ENCODE results near the gene ADGRL1. TPM values are rescaled to one million over a fixed set of nuclear protein-coding genes. Genes with fewer than 3 reads are reported as not detected.

Gene ADGRL1
- polyA plus RNA-seq, 1 of the 3 experiments (the other 2 are of a cell fraction), result 13.4 TPM

DNA sequence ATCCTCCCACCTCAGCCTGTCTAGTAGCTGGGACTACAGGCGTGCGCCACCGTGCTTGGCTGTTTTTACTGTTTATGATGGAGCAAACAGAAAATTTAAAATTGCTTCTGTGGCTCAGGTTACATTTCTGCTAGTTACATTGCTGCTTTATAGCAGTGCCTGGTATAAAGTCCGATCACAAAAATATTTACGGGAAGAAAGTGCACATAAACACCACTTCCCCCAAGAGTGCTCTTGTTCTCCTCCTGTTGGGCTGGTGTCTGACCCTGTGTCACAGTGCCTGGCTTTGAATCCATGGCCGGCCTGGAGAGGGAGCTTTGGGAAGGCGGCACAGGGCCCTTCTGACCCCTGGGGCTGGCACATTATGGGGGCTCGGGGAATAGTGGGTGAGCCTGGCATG, 100.3 kb downstream of the ADGRL1 start (continued):
- TF ChIP-seq, protein P1, sequence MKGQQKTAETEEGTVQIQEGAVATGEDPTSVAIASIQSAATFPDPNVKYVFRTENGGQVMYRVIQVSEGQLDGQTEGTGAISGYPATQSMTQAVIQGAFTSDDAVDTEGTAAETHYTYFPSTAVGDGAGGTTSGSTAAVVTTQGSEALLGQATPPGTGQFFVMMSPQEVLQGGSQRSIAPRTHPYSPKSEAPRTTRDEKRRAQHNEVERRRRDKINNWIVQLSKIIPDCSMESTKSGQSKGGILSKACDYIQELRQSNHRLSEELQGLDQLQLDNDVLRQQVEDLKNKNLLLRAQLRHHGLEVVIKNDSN (IDR thresholded peaks at IDR 0.05; ENCODE audit: borderline replicate concordance, low read depth), result no peak
- TF ChIP-seq NFIC (IDR thresholded peaks at IDR 0.05; ENCODE audit: borderline replicate concordance) (no peak), RFX5 (IDR thresholded peaks at IDR 0.05; ENCODE audit: low read length) (no peak), EP300 (IDR thresholded peaks at IDR 0.05; ENCODE audit: borderline replicate concordance in 1 of 2, low read depth in 1 of 2, low read length in 1 of 2) (no peak), EZH2phosphoT487 (IDR thresholded peaks at IDR 0.05; ENCODE audit: borderline replicate concordance, low read depth) (no peak), POLR2AphosphoS5 (IDR thresholded peaks at IDR 0.05; ENCODE audit: low read depth, low read length) (no peak), RCOR1 (IDR thresholded peaks at IDR 0.05; ENCODE audit: low read length) (no peak), GABPA (IDR thresholded peaks at IDR 0.05; ENCODE audit: low read depth) (no peak), ELF1 (IDR thresholded peaks at IDR 0.05) (no peak), SIN3A (IDR thresholded peaks at IDR 0.05; ENCODE audit: borderline replicate concordance, low read depth, low read length) (no peak), RAD21 (IDR thresholded peaks at IDR 0.05; ENCODE audit: low read length) (no peak)
- TF ChIP-seq, protein P2, sequence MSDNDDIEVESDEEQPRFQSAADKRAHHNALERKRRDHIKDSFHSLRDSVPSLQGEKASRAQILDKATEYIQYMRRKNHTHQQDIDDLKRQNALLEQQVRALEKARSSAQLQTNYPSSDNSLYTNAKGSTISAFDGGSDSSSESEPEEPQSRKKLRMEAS (IDR thresholded peaks at IDR 0.05; ENCODE audit: low read depth), result no peak

GRCh38 chr19:14103310-14103709, 102.7 kb downstream of the ADGRL1 start:
- ChIA-PET POLR2A (no interaction called here), CTCF (interaction anchor here (1.1 to 1.7 kb wide), 2 partner anchors 29 to 31 kb away, joined by 4 to 7 read pairs; partner anchors contain the start of gene MISP3)

More at GRCh38 chr19:14103310-14103709, 102.7 kb downstream of the ADGRL1 start:
- Histone ChIP-seq H3K79me2 (ENCODE audit: insufficient read depth) (no peaks in the 10 kb centered on the region), H3K4me3 (ENCODE audit: low read depth in 2 of 2, low read length in 1 of 2) (no peak overlapping the region), H2AFZ (ENCODE audit: low read depth) (no peak overlapping the region), H3K4me1 (ENCODE audit: control insufficient read depth in 1 of 2, insufficient read depth in 2 of 2, low read depth in 1 of 2, low read length in 1 of 2) (no peaks in the 10 kb centered on the region), H3F3A (replicated peaks; ENCODE audit: insufficient read depth) (no peaks in the 10 kb centered on the region), H4K20me1 (ENCODE audit: insufficient read depth) (no peaks in the 10 kb centered on the region), H3K36me3 (replicated peaks in 1 of 2; ENCODE audit: control insufficient read depth in 1 of 2, insufficient read depth in 2 of 2, low read length in 1 of 2) (peaks cover 7 to 10% of the 10 kb centered on the region in 2 experiments), H3K27me3 (ENCODE audit: insufficient read depth) (no peaks in the 10 kb centered on the region), H3K9me2 (no peaks in the 10 kb centered on the region), H3K27ac (ENCODE audit: low read depth in 2 of 2, low read length in 1 of 2) (no peak overlapping the region), H3K4me2 (no peak overlapping the region), H3K9ac (no peak overlapping the region), H3K9me3 (no peaks in the 10 kb centered on the region)
- DNase-seq, result no peak
- 100% methylated on average over 1 of the region's 1 CpG for WGBS (ENCODE audit: low lambda C conversion rate)
- TF ChIP-seq RXRA (IDR thresholded peaks at IDR 0.05; ENCODE audit: borderline replicate concordance, low read depth), result no peak
- TF ChIP-seq NRF1 (IDR thresholded peaks at IDR 0.05; ENCODE audit: low read depth, low read length), result no peak
- TF ChIP-seq, protein P1 (IDR thresholded peaks at IDR 0.05; ENCODE audit: borderline replicate concordance, low read depth), result no peak
- TF ChIP-seq YY1 (IDR thresholded peaks at IDR 0.05; ENCODE audit: low read depth), result no peak
- no peak for TF ChIP-seq EZH2phosphoT487 (IDR thresholded peaks at IDR 0.05; ENCODE audit: borderline replicate concordance, low read depth)
- no peak for TF ChIP-seq NFIC (IDR thresholded peaks at IDR 0.05; ENCODE audit: borderline replicate concordance)
- TF ChIP-seq TAF1 (IDR thresholded peaks at IDR 0.05; ENCODE audit: borderline replicate concordance, low read depth, low read length), result no peak
- TF ChIP-seq RAD21 (IDR thresholded peaks at IDR 0.05; ENCODE audit: low read length), result no peak
- TF ChIP-seq GABPA (IDR thresholded peaks at IDR 0.05; ENCODE audit: low read depth), result no peak
- TF ChIP-seq, protein P3, sequence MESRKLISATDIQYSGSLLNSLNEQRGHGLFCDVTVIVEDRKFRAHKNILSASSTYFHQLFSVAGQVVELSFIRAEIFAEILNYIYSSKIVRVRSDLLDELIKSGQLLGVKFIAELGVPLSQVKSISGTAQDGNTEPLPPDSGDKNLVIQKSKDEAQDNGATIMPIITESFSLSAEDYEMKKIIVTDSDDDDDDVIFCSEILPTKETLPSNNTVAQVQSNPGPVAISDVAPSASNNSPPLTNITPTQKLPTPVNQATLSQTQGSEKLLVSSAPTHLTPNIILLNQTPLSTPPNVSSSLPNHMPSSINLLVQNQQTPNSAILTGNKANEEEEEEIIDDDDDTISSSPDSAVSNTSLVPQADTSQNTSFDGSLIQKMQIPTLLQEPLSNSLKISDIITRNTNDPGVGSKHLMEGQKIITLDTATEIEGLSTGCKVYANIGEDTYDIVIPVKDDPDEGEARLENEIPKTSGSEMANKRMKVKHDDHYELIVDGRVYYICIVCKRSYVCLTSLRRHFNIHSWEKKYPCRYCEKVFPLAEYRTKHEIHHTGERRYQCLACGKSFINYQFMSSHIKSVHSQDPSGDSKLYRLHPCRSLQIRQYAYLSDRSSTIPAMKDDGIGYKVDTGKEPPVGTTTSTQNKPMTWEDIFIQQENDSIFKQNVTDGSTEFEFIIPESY (IDR thresholded peaks at IDR 0.05; ENCODE audit: borderline replicate concordance, low read depth), result no peak
- no peak for TF ChIP-seq EP300 (IDR thresholded peaks at IDR 0.05; ENCODE audit: borderline replicate concordance in 1 of 2, low read depth in 1 of 2, low read length in 1 of 2)
